Cardiac muscle cell (in vitro differentiated cells and primary cell): ENCODE measurements around the gene POLR1A. TPM values are rescaled to one million over a fixed set of nuclear protein-coding genes. Genes with fewer than 3 reads are reported as not detected.

Source experiments
- DNase-seq, 2 donors: peaks; one replicate each; pipeline versions ENCODE4 v3.0.0 to v3.0.0-alpha.2; 2010 to 2017; ENCODE audit warnings: low read depth in 1 of 2, low spot score in 1 of 2
- H3K27ac ChIP-seq: fragments of 200-600 bp; sonication (generic); 2 replicates; pipeline ENCODE4 v1.5.1; 2016
- H3K27me3 ChIP-seq: fragments of 200-600 bp; sonication (generic); 2 replicates; pipeline ENCODE4 v1.6.0; 2016; ENCODE audit warnings: control low read depth
- H3K36me3 ChIP-seq: fragments of 200-600 bp; sonication (generic); 2 replicates; pipeline ENCODE4 v1.5.1; 2016; ENCODE audit warnings: control low read depth
- H3K4me1 ChIP-seq: fragments of 200-600 bp; sonication (generic); 2 replicates; pipeline ENCODE4 v1.8.1; 2017; ENCODE audit warnings: low read depth, mild to moderate bottlenecking, mixed run types
- H3K4me3 ChIP-seq: fragments of 200-600 bp; sonication (generic); 2 replicates; pipeline ENCODE4 v1.5.1; 2016; ENCODE audit warnings: mild to moderate bottlenecking
- H3K9me3 ChIP-seq: fragments of 200-600 bp; sonication (generic); 2 replicates; pipeline ENCODE4 v1.5.1; 2017; ENCODE audit warnings: low read depth, mild to moderate bottlenecking, control low read depth
- polyA plus RNA-seq: library from polyadenylated mRNA; unstranded; fragments of >200 nt; fragmentation: Nextera tagmentation; extraction: Ambion mirVana; gene quantifications from 2 replicates; pipeline ENCODE4 v1.2.1, GENCODE V29; 2016
- total RNA-seq: library from RNA; depleted of rRNA; stranded (reverse); fragments of >200 nt; gene quantifications from 2 replicates; pipeline ENCODE4 v1.2.3, GENCODE V29; 2016
- TF ChIP-seq, protein P1 (sequence below): IDR thresholded peaks from 2 replicates; pipeline ENCODE4 v1.5.1; 2012; ENCODE audit warnings: low read depth, mild to moderate bottlenecking, low read length

The POLR1A gene
- total and polyA plus RNA-seq, 2 experiments from 2014 or later = 6.8 to 19.4 TPM

DNA sequence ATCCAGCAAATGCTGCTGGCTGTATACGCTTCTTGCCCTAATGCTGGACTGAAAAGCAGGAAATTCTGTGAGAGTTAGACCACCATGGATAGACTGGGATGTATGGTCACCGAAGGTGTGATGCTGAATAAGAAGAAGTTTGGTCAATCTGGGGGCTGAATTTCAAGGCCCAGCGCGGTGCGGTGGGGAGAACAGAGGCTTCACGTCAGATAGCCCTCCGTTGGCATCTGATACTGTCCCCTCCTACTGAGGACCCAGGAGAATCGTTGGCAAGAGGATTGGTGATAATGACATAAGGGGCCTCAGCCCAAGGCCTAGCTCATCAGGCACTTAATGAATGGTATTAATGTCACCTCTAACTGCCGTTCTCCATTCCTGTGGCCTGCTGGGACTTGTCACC lies 119.6 kb downstream of the POLR1A start:
- H3K9me3 ChIP-seq = no peaks in the 10 kb centered on the region
- TF ChIP-seq, protein P1, sequence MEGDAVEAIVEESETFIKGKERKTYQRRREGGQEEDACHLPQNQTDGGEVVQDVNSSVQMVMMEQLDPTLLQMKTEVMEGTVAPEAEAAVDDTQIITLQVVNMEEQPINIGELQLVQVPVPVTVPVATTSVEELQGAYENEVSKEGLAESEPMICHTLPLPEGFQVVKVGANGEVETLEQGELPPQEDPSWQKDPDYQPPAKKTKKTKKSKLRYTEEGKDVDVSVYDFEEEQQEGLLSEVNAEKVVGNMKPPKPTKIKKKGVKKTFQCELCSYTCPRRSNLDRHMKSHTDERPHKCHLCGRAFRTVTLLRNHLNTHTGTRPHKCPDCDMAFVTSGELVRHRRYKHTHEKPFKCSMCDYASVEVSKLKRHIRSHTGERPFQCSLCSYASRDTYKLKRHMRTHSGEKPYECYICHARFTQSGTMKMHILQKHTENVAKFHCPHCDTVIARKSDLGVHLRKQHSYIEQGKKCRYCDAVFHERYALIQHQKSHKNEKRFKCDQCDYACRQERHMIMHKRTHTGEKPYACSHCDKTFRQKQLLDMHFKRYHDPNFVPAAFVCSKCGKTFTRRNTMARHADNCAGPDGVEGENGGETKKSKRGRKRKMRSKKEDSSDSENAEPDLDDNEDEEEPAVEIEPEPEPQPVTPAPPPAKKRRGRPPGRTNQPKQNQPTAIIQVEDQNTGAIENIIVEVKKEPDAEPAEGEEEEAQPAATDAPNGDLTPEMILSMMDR = no peak
- peaks cover 6% of the 10 kb centered on the region for H3K4me1 ChIP-seq
- H3K27me3 ChIP-seq = no peaks in the 10 kb centered on the region
- H3K36me3 ChIP-seq = no peaks in the 10 kb centered on the region
- H3K27ac ChIP-seq = no peak overlapping the region
- no peak overlapping the region for H3K4me3 ChIP-seq
- no peak for DNase-seq

DNA sequence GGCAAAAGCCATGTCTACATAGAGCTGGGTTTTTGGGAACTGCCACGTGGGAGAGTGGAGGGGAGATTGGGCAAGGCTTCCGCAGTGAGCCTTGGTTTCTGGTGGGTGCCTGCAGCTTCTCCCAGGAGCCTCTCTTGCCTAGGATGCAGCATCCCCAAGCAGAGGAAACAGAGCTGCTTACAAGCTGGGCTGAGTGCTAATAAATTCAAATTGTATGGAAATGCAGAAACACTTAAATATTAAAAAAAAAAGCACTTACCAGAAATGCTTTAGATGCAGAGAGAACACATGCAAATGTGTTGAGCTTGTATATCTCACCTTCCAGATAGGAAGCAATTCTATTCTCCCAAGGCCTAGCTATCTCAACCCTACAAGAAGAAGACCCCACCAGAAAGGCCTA lies 120.9 kb downstream of the POLR1A start:
- DNase-seq = no peak
- TF ChIP-seq, protein P1 = no peak
- no peaks in the 10 kb centered on the region for H3K9me3 ChIP-seq

DNA sequence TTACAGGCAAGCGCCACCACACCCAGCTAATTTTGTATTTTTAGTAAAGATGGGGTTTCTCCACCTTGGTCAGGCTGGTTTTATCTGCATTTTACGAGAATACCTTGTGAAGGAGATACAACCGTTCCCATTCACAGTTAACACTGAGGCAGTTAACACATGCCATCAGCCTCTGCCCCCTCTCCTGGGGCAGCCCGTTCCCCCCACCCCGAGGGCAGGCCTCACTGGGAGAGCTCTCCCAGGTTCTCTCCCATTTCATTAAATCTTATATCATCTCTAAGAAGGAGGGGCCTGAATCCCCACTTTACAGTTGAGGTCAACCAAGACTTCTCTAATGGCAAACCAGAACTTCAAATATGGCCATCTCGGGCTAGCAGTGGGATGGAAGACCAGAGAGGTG lies 121.9 kb downstream of the POLR1A start:
- Histone ChIP-seq H3K4me1 (no peaks in the 10 kb centered on the region), H3K9me3 (no peaks in the 10 kb centered on the region), H3K4me3 (no peak overlapping the region), H3K27me3 (no peaks in the 10 kb centered on the region), H3K27ac (no peak overlapping the region), H3K36me3 (no peaks in the 10 kb centered on the region)
- TF ChIP-seq, protein P1 = no peak
- DNase-seq = no peak

More for the DNA sequence above, 120.9 kb downstream of the POLR1A start:
- Histone ChIP-seq H3K27ac (no peak overlapping the region), H3K36me3 (no peaks in the 10 kb centered on the region), H3K4me1 (peaks cover 1% of the 10 kb centered on the region), H3K4me3 (no peak overlapping the region), H3K27me3 (no peaks in the 10 kb centered on the region)

DNA sequence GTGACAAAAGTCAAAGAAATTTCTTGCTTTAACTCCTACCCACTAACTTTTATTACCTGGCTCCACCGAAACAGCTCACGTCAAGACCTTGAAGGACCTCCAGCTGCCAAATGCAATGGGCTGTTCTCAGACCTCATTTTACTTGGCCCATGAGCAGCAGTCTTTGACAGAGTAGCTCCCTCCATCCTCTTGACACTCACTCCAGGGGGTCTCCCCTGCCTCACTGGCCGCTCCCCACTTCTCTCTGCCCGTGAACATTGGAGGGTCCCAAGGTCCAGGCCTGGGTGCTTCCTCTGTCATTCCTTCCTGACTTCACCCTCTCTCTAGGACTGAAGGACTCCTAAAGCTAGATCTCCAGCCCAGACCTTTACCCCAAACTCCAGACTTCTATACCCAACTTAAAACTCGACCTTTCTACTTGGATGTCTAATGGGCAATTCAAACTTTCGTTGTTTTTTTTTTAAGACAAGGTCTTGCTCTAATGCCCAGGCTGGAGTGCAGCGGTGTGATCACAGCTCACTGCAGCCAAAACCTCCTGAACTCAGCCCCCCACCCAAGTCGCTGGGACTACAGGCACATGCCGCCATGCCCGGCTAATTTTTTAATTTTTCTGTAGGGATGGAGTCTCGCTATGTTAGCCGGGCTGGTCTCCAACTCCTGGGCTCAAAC lies 124.0 kb downstream of the POLR1A start:
- no peak for DNase-seq
- TF ChIP-seq, protein P1 = no peak
- no peaks in the 10 kb centered on the region for H3K4me1 ChIP-seq

DNA sequence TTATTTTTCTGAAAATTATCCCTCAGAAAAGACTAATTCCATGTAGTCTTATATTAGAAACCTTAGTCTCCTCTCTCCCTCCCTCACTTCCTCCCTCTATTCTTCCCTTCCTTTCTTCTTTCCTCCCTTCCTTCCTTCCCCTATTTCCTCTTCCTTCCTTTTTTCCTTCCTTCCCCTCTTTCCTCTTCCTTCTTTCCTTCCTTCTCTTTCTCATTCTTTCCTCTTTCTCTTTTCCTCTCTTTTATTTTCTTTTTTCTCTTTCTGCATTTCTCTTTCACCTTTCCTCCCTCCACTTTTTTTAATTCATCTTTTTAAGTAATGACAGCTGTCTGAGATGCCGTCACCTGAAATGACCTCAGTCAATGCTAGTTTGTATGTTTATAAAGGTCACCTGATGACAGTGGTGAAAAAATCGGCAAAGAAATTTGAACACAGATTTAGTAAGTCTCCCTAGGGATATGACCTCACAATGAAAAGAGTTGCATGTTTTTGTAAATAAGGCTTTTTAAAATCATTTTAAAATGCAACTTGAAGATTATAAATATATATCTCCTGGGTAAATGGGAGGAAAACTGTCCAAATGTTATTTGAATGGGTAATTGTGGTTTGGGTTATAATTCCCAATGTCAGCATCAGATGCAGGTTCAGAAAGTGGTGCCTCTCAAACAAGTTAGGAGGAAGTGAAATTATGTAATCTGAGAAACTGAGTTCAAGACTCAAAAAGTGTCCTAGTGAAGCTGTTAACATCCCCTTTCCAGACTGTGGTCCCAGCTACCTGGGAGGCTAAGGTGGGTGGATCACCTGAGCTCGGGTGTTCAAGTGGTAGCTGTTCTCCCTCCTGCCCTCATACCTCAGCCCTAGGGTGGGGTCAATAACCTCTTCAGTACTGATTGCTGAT lies 126.6 kb downstream of the POLR1A start:
- no peak overlapping the region for H3K4me3 ChIP-seq
- no peaks in the 10 kb centered on the region for H3K36me3 ChIP-seq
- no peak for DNase-seq
- H3K27me3 ChIP-seq = no peaks in the 10 kb centered on the region
- TF ChIP-seq, protein P1 = no peak
- H3K9me3 ChIP-seq = no peaks in the 10 kb centered on the region
- H3K4me1 ChIP-seq = no peaks in the 10 kb centered on the region
- H3K27ac ChIP-seq = no peak overlapping the region

More for the DNA sequence above, 124.0 kb downstream of the POLR1A start:
- Histone ChIP-seq H3K27me3 (no peaks in the 10 kb centered on the region), H3K4me3 (no peak overlapping the region), H3K36me3 (no peaks in the 10 kb centered on the region), H3K27ac (no peak overlapping the region), H3K9me3 (no peaks in the 10 kb centered on the region)
